Measurements from ENCODE around the gene AMIGO3. TPM values are rescaled to one million over a fixed set of nuclear protein-coding genes. Genes with fewer than 3 reads are reported as not detected.

The AMIGO3 gene
- total and polyA plus RNA-seq, 2 of the 8 experiments (the other 6 are each of a cell fraction or from before 2014, with no cell fraction given) = 1.6 to 8.8 TPM

GRCh38 chr3:49757197-49757596 lies 37.7 kb upstream of the AMIGO3 start:
- FAIRE-seq (no peak), DNase-seq (ENCODE audit: low read depth in 1 of 2, low spot score in 2 of 2) (no peak)
- 85% methylated on average over 2 of the region's 2 CpGs; no CpG with 5 or more reads in 1 of the 2 experiments for WGBS, 2 experiments (ENCODE audit: extremely low coverage in 1 of 2, insufficient coverage in 1 of 2, insufficient read length in 1 of 2, insufficient replicate concordance in 2 of 2, low coverage in 1 of 2, low lambda C conversion rate in 2 of 2, missing lambda C conversion rate in 1 of 2)
- Histone ChIP-seq H3K4me1 (replicated peaks in 1 of 4; ENCODE audit: control insufficient read depth in 3 of 4, insufficient read depth in 4 of 4, low read length in 3 of 4) (no peaks in the 10 kb centered on the region), H4K8ac (ENCODE audit: extremely low read depth, insufficient read depth, low read length) (no peak overlapping the region), H3K27ac (ENCODE audit: low read depth, low read length) (no peak overlapping the region), H2BK15ac (ENCODE audit: low read length) (no peak overlapping the region), H4K5ac (ENCODE audit: insufficient read length, low read depth, low read length) (no peak overlapping the region), H3K4me2 (ENCODE audit: insufficient read depth in 1 of 2, low read depth in 2 of 2, low read length in 2 of 2) (no peak overlapping the region), H2BK20ac (ENCODE audit: low read length) (no peak overlapping the region), H3K4ac (replicated peaks; ENCODE audit: insufficient read length, low read depth, low read length) (no peak overlapping the region), H2BK5ac (ENCODE audit: low read depth, low read length) (no peak overlapping the region), H3K14ac (ENCODE audit: insufficient read length) (no peak overlapping the region), H3K9ac (replicated peaks in 1 of 4; ENCODE audit: extremely low read depth in 1 of 4, low read depth in 3 of 4, low read length in 3 of 4) (no peak overlapping the region), H4K20me1 (replicated peaks in 1 of 2; ENCODE audit: control insufficient read depth in 1 of 2, insufficient read depth in 2 of 2, low read length in 2 of 2) (peaks cover 3 to 7% of the 10 kb centered on the region in 2 experiments), H3K79me2 (ENCODE audit: control insufficient read depth in 1 of 2, insufficient read depth in 2 of 2, low read length in 2 of 2) (peaks cover 0 to 70% of the 10 kb centered on the region in 2 experiments; a peak in 3 of 4 replicates), H3K23ac (ENCODE audit: insufficient read length) (no peak overlapping the region), H3K18ac (ENCODE audit: extremely low read depth, low read length) (no peak overlapping the region), H3K23me2 (ENCODE audit: low read depth, low read length) (no peaks in the 10 kb centered on the region), H2AFZ (ENCODE audit: low read length) (no peak overlapping the region), H2BK120ac (replicated peaks; ENCODE audit: low read depth, low read length) (no peak overlapping the region), H3K56ac (replicated peaks; ENCODE audit: insufficient read length, low read depth, low read length) (no peak overlapping the region), H2AK5ac (ENCODE audit: low read depth, low read length) (no peak overlapping the region), H3K4me3 (ENCODE audit: extremely low read depth in 1 of 4, insufficient read depth in 2 of 4, low read depth in 3 of 4, low read length in 4 of 4) (no peak overlapping the region), H3K27me3 (replicated peaks in 1 of 4; ENCODE audit: control insufficient read depth in 3 of 4, extremely low read depth in 1 of 4, insufficient read depth in 3 of 4, low read length in 3 of 4) (no peaks in the 10 kb centered on the region), H4K91ac (replicated peaks; ENCODE audit: insufficient read length, low read length) (no peak overlapping the region), H2BK12ac (ENCODE audit: low read depth, low read length) (no peak overlapping the region), H3K36me3 (ENCODE audit: control insufficient read depth in 2 of 4, insufficient read depth in 4 of 4, low read length in 3 of 4) (no peaks in the 10 kb centered on the region), H3K9me3 (ENCODE audit: insufficient read depth in 2 of 2, low read depth in 1 of 2, low read length in 1 of 2) (no peaks in the 10 kb centered on the region), H3K79me1 (ENCODE audit: low read depth, low read length) (peaks cover 4% of the 10 kb centered on the region; the same call in 1 of the 2 replicates)
- CTCF ChIA-PET (ENCODE audit: partially characterized antibody) = interaction anchor here (0.6 to 1.7 kb wide), 6 partner anchors 13 to 308 kb away, joined by 3 to 6 read pairs (median 4); no protein-coding TSS in a partner anchor
- POLR2A ChIA-PET (ENCODE audit: partially characterized antibody) = interaction anchor here (0.6 to 1.6 kb wide), 3 partner anchors 29 to 324 kb away, joined by 3 to 5 read pairs (median 4); partner anchors contain the start of genes AMIGO3 and IP6K1
- TF ChIP-seq ZNF274 (IDR thresholded peaks at IDR 0.05; ENCODE audit: borderline replicate concordance, extremely low read depth, low read length) (no peak), CBX8 (IDR thresholded peaks at IDR 0.05; ENCODE audit: borderline replicate concordance, low read depth, low read length) (no peak), SRF (IDR thresholded peaks at IDR 0.05; ENCODE audit: low read depth, low read length) (no peak), USF2 (IDR thresholded peaks at IDR 0.05; ENCODE audit: low read length) (no peak), POU5F1 (IDR thresholded peaks at IDR 0.05; ENCODE audit: low read depth, low read length) (no peak), BCL11A (IDR thresholded peaks at IDR 0.05; ENCODE audit: low read depth in 2 of 2, low read length in 2 of 2) (no peak), PHF8 (conservative IDR thresholded peaks at IDR 0.05; ENCODE audit: low read depth, low read length) (no peak), KDM1A (IDR thresholded peaks at IDR 0.05; ENCODE audit: borderline replicate concordance, low read length) (no peak), CREB1 (IDR thresholded peaks at IDR 0.05) (no peak), ATF2 (IDR thresholded peaks at IDR 0.05; ENCODE audit: low read length) (no peak), ATF3 (IDR thresholded peaks at IDR 0.05; ENCODE audit: insufficient read depth, low read depth, low read length) (no peak)
